GM23248 (cell line): ENCODE data around the gene RELT. TPM values are rescaled to one million over a fixed set of nuclear protein-coding genes. Genes with fewer than 3 reads are reported as not detected.
A peak's percentile ranks its signal among the peaks of the same experiment; 100 is the strongest.

Experiments used
- DNase-seq: peaks from one replicate; pipeline ENCODE4 v3.0.0-alpha.2; 2015
- H2AFZ ChIP-seq: fragments of 200-600 bp; sonication (generic); 2 replicates; pipeline ENCODE4 v1.6.1; 2016; ENCODE audit warnings: antibody characterized with exemption
- H3F3A ChIP-seq: fragments of 200-600 bp; sonication (generic); 2 replicates; pipeline ENCODE4 v1.6.1; 2016; ENCODE audit warnings: mild to moderate bottlenecking, antibody characterized with exemption, mixed run types; ENCODE audit not compliant: insufficient read depth
- H3K27ac ChIP-seq: fragments of 200-600 bp; sonication (generic); 2 replicates; pipeline ENCODE4 v1.5.1; 2016; ENCODE audit warnings: mild to moderate bottlenecking
- H3K27me3 ChIP-seq: fragments of 200-600 bp; sonication (generic); replicated peaks from 2 replicates; pipeline ENCODE4 v1.6.1; 2016; ENCODE audit warnings: mild to moderate bottlenecking; ENCODE audit not compliant: insufficient read depth
- H3K36me3 ChIP-seq: fragments of 200-600 bp; sonication (generic); 2 replicates; pipeline ENCODE4 v1.6.1; 2016; ENCODE audit warnings: low read depth, mild to moderate bottlenecking
- H3K4me1 ChIP-seq: fragments of 200-600 bp; sonication (generic); 2 replicates; pipeline ENCODE4 v1.6.1; 2016; ENCODE audit warnings: mild to moderate bottlenecking; ENCODE audit not compliant: insufficient read depth
- H3K4me2 ChIP-seq: fragments of 200-600 bp; sonication (generic); one replicate; pipeline ENCODE4 v1.6.1; 2016; ENCODE audit warnings: mild to moderate bottlenecking; ENCODE audit not compliant: unreplicated experiment
- H3K4me3 ChIP-seq: fragments of 200-600 bp; sonication (generic); 2 replicates; pipeline ENCODE4 v1.5.1; 2016; ENCODE audit warnings: mild to moderate bottlenecking
- H3K79me2 ChIP-seq: fragments of 200-600 bp; sonication (generic); 2 replicates; pipeline ENCODE4 v1.6.1; 2016; ENCODE audit warnings: mild to moderate bottlenecking; ENCODE audit not compliant: insufficient read depth
- H3K9ac ChIP-seq: fragments of 200-600 bp; sonication (generic); 2 replicates; pipeline ENCODE4 v1.6.1; 2016; ENCODE audit warnings: mild to moderate bottlenecking
- H3K9me2 ChIP-seq: fragments of 200-600 bp; sonication (generic); 2 replicates; pipeline ENCODE4 v1.6.1; 2016; ENCODE audit warnings: mixed run types, mild to moderate bottlenecking, moderate library complexity; ENCODE audit not compliant: insufficient read depth
- H3K9me3 ChIP-seq: fragments of 200-600 bp; sonication (generic); one replicate; pipeline ENCODE4 v1.6.1; 2017; ENCODE audit warnings: low read depth
- H4K20me1 ChIP-seq: fragments of 200-600 bp; sonication (generic); 2 replicates; pipeline ENCODE4 v1.6.0; 2016; ENCODE audit not compliant: insufficient read depth
- EZH2 ChIP-seq: fragments of 200-600 bp; sonication (generic); IDR thresholded peaks from 2 replicates; pipeline ENCODE4 v1.6.1; 2018; ENCODE audit warnings: antibody characterized with exemption, mild to moderate bottlenecking; ENCODE audit not compliant: insufficient read depth, poor library complexity, severe bottlenecking
- EZH2phosphoT487 ChIP-seq: fragments of 200-600 bp; sonication (generic); IDR thresholded peaks from 2 replicates; pipeline ENCODE4 v1.6.1; 2018; ENCODE audit warnings: antibody characterized with exemption, moderate library complexity, mild to moderate bottlenecking, low read depth; ENCODE audit not compliant: insufficient read depth
- WGBS, 2 experiments: methylation state at CpG; one replicate each; pipeline ENCODE4 v1.1.6; 2015 to 2017; ENCODE audit warnings: low lambda C conversion rate in 2 of 2, low coverage in 1 of 2; ENCODE audit errors: missing lambda C conversion rate in 2 of 2; 5-methylcytosine and 5-hydroxymethylcytosine counted together
- in situ Hi-C: fragments of 300-500 bp; cut with MboI; formaldehyde crosslinking; loops from 2 replicates; pipeline ENCODE4 v1.15.0; 2020
- polyA plus RNA-seq: library from polyadenylated mRNA; unstranded; fragments of >200 nt; fragmentation: Nextera tagmentation; extraction: Ambion mirVana; gene quantifications from 2 replicates; pipeline ENCODE4 v1.2.1, GENCODE V29; 2016
- total RNA-seq: library from RNA; depleted of rRNA; stranded (reverse); fragments of >200 nt; shearing (Covaris generic); gene quantifications from 2 replicates; pipeline ENCODE4 v1.2.3, GENCODE V29; 2014

RELT gene
- total and polyA plus RNA-seq, 2 experiments from 2014 or later: 2.9 to 8.2 TPM

GRCh38 chr11:73375830-73376159, 404 bp upstream of the RELT start:
- TF ChIP-seq EZH2phosphoT487: no peak
- no peak for TF ChIP-seq EZH2
- DNase-seq: no peak
- Histone ChIP-seq H3K9me3 (no peaks in the 10 kb centered on the region), H4K20me1 (no peaks in the 10 kb centered on the region), H2AFZ (peak overlapping the region; percentile 78), H3K27ac (peak overlapping the region; percentile 37; the same call in 1 of the 2 replicates), H3K4me3 (no peak overlapping the region), H3K79me2 (peaks cover 43% of the 10 kb centered on the region), H3K9me2 (no peaks in the 10 kb centered on the region), H3K27me3 (no peaks in the 10 kb centered on the region), H3K36me3 (no peaks in the 10 kb centered on the region), H3K4me2 (no peak overlapping the region), H3K4me1 (0 out of 2 replicates have a peak, but pooled peaks cover 7% of the 10 kb centered on the region), H3F3A (no peaks in the 10 kb centered on the region; the same call in 1 of the 2 replicates), H3K9ac (peak overlapping the region; percentile 55)
- 75 to 76% methylated on average over 6 of the region's 6 CpGs for WGBS, 2 experiments
- in situ Hi-C loops: no loop called here

GRCh38 chr11:73376803-73377629, 817 bp downstream of the RELT start:
- Histone ChIP-seq H3K4me1 (0 out of 2 replicates have a peak, but pooled peaks cover 7% of the 10 kb centered on the region), H3K27ac (peak overlapping the region; percentile 87), H3K9me2 (no peaks in the 10 kb centered on the region), H3K4me3 (peak overlapping the region; percentile 84), H3F3A (no peaks in the 10 kb centered on the region), H3K9ac (peak overlapping the region; percentile 98), H2AFZ (peak overlapping the region; percentile 61), H3K79me2 (peaks cover 55% of the 10 kb centered on the region), H3K27me3 (no peaks in the 10 kb centered on the region), H3K9me3 (no peaks in the 10 kb centered on the region), H3K36me3 (no peaks in the 10 kb centered on the region), H4K20me1 (no peaks in the 10 kb centered on the region), H3K4me2 (peak overlapping the region; percentile 81)
- TF ChIP-seq EZH2phosphoT487: no peak
- TF ChIP-seq EZH2: no peak
- DNase-seq: peak; percentile 90
- in situ Hi-C loops: no loop called here
- 7 to 10% methylated on average over 37 to 52 of the region's 56 CpGs for WGBS, 2 experiments

- Histone ChIP-seq H3K27ac (no peak overlapping the region), H3K9ac (no peak overlapping the region)
Observed at GRCh38 chr11:73379189-73379880, 3.1 kb downstream of the RELT start.

GRCh38 chr11:73380331-73380730, 4.1 kb downstream of the RELT start:
- H2AFZ ChIP-seq: no peak overlapping the region
- TF ChIP-seq EZH2phosphoT487 (no peak), EZH2 (no peak)
- no peak overlapping the region for H3K4me3 ChIP-seq
- peaks cover 88% of the 10 kb centered on the region for H3K79me2 ChIP-seq
- H3K36me3 ChIP-seq: no peaks in the 10 kb centered on the region
- H3K27me3 ChIP-seq: no peaks in the 10 kb centered on the region
- DNase-seq: peak; percentile 38
- H3K9me3 ChIP-seq: no peaks in the 10 kb centered on the region
- H3K9ac ChIP-seq: no peak overlapping the region
- in situ Hi-C loops: no loop called here
- no peaks in the 10 kb centered on the region for H3K9me2 ChIP-seq
- H3K4me1 ChIP-seq: 0 out of 2 replicates have a peak, but pooled peaks cover 7% of the 10 kb centered on the region
- no peaks in the 10 kb centered on the region for H3F3A ChIP-seq
- H3K4me2 ChIP-seq: no peak overlapping the region
- H4K20me1 ChIP-seq: no peaks in the 10 kb centered on the region
- H3K27ac ChIP-seq: no peak overlapping the region
- WGBS, 2 experiments: 63 to 66% methylated on average over 7 of the region's 7 CpGs

More at GRCh38 chr11:73379189-73379880, 3.1 kb downstream of the RELT start:
- in situ Hi-C loops: no loop called here
- no peaks in the 10 kb centered on the region for H4K20me1 ChIP-seq
- no peak overlapping the region for H2AFZ ChIP-seq
- no peaks in the 10 kb centered on the region for H3K9me3 ChIP-seq
- 0 out of 2 replicates have a peak, but pooled peaks cover 7% of the 10 kb centered on the region for H3K4me1 ChIP-seq
- TF ChIP-seq EZH2 (no peak), EZH2phosphoT487 (no peak)
- DNase-seq: no peak
- no peaks in the 10 kb centered on the region for H3F3A ChIP-seq
- H3K79me2 ChIP-seq: peaks cover 78% of the 10 kb centered on the region
- H3K27me3 ChIP-seq: no peaks in the 10 kb centered on the region
- WGBS, 2 experiments: 95 to 98% methylated on average over 10 of the region's 10 CpGs
- H3K4me2 ChIP-seq: no peak overlapping the region
- H3K9me2 ChIP-seq: no peaks in the 10 kb centered on the region
- no peaks in the 10 kb centered on the region for H3K36me3 ChIP-seq
- no peak overlapping the region for H3K4me3 ChIP-seq
